Measurements from ENCODE around the gene SIGLEC11. TPM values are rescaled to one million over a fixed set of nuclear protein-coding genes. Genes with fewer than 3 reads are reported as not detected.

The SIGLEC11 gene
- total RNA-seq, 4 donors from 2014 or later, result 1.2 to 3.2 TPM; not detected in 2

- H3K27ac ChIP-seq, result no peak overlapping the region
- WGBS, 2 donors (ENCODE audit: low coverage in 1 of 2), result 99% methylated on average over 8 of the region's 8 CpGs; no CpG with 5 or more reads in 1 of the 2 donors
- H3K9me3 ChIP-seq, result no peaks in the 10 kb centered on the region
- in situ Hi-C loops (cut with MboI; ENCODE audit: low pct_ligation_motif_present in 1 of 4, low pct_unique_long_range_greater_than_20kb in 1 of 4, low sequenced_read_pairs in 3 of 4), result no loop called here
- peaks cover 5 to 16% (median 8%) of the 10 kb centered on the region in 4 donors for H3K4me1 ChIP-seq
- intact Hi-C loops (cut with DNase I; ENCODE audit: low total_unique reads), result no loop called here
- TF ChIP-seq, protein P1, sequence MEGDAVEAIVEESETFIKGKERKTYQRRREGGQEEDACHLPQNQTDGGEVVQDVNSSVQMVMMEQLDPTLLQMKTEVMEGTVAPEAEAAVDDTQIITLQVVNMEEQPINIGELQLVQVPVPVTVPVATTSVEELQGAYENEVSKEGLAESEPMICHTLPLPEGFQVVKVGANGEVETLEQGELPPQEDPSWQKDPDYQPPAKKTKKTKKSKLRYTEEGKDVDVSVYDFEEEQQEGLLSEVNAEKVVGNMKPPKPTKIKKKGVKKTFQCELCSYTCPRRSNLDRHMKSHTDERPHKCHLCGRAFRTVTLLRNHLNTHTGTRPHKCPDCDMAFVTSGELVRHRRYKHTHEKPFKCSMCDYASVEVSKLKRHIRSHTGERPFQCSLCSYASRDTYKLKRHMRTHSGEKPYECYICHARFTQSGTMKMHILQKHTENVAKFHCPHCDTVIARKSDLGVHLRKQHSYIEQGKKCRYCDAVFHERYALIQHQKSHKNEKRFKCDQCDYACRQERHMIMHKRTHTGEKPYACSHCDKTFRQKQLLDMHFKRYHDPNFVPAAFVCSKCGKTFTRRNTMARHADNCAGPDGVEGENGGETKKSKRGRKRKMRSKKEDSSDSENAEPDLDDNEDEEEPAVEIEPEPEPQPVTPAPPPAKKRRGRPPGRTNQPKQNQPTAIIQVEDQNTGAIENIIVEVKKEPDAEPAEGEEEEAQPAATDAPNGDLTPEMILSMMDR (IDR thresholded peaks at IDR 0.05), result no peak
- H3K4me3 ChIP-seq, result no peak overlapping the region
- H3K36me3 ChIP-seq, result peaks cover 0 to 57% (median 23%) of the 10 kb centered on the region in 4 donors
- no peaks in the 10 kb centered on the region for H3K27me3 ChIP-seq
- DNase-seq, result no peak
These were observed 40.8 kb upstream of the SIGLEC11 start for GRCh38 chr19:50001775-50002174.

- Histone ChIP-seq H3K9me3 (no peaks in the 10 kb centered on the region), H3K4me3 (no peak overlapping the region), H3K27me3 (no peaks in the 10 kb centered on the region), H3K36me3 (peaks cover 0 to 57% (median 21%) of the 10 kb centered on the region in 4 donors), H3K4me1 (peaks cover 5 to 16% (median 8%) of the 10 kb centered on the region in 4 donors), H3K27ac (no peak overlapping the region)
- TF ChIP-seq, protein P1 (IDR thresholded peaks at IDR 0.05), result no peak
- TF ChIP-seq POLR2AphosphoS5 (IDR thresholded peaks at IDR 0.05) (no peak), EP300 (IDR thresholded peaks at IDR 0.05; ENCODE audit: low read depth) (no peak), POLR2A (IDR thresholded peaks at IDR 0.05) (no peak)
- no peak for DNase-seq
- intact Hi-C loops (cut with DNase I; ENCODE audit: low total_unique reads), result no loop called here
- WGBS, 2 donors (ENCODE audit: low coverage in 1 of 2), result 83% methylated on average over 16 of the region's 16 CpGs; no CpG with 5 or more reads in 1 of the 2 donors
- in situ Hi-C loops (cut with MboI; ENCODE audit: low pct_ligation_motif_present in 1 of 4, low pct_unique_long_range_greater_than_20kb in 1 of 4, low sequenced_read_pairs in 3 of 4), result no loop called here
These were observed 40.0 kb upstream of the SIGLEC11 start for GRCh38 chr19:50000841-50001557.

DNA sequence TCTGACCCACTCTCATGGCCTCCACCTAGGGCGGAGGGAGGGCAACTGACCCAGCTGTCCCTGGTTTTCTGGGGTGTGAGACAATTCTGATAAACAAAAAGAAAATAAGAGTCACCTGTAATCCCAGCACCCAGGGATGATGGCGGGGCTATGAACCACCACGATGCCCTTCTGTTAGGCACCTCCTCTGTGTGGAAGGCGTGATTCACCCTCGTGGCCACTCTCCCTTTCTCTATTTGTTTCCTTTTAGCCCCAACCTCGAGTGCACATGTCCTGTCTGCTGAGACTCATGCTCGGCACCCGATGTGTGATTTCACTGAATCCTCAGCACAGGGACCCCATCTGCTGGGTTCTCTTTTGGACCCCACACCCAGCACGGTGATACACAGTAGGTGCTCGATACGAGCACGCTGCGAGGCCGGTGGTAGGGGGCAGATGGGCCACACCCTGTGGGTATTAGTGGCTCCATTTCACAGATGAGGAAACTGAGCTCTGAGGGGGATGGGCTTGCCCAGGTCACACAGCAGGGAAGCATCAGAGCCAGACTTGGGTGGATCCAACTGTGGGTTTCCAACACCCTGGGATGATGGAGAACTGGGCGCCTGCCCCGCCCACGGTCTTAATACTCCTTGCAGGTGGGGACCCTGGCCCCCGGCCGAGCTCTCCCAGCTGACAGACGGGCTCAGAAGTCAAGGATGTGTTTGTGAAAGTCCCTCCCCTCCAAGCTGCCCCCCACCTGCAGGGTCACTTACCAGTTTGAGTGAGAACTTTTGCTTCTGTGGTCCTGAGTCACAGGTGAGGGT lies 39.3 kb upstream of the SIGLEC11 start:
- 92% methylated on average over 20 of the region's 20 CpGs; no CpG with 5 or more reads in 1 of the 2 donors for WGBS, 2 donors (ENCODE audit: low coverage in 1 of 2)
- TF ChIP-seq POLR2A (IDR thresholded peaks at IDR 0.05) (no peak), POLR2AphosphoS5 (IDR thresholded peaks at IDR 0.05) (no peak), EP300 (IDR thresholded peaks at IDR 0.05; ENCODE audit: low read depth) (no peak)
- TF ChIP-seq, protein P1 (IDR thresholded peaks at IDR 0.05), result no peak
- Histone ChIP-seq H3K27me3 (no peaks in the 10 kb centered on the region), H3K4me3 (no peak overlapping the region), H3K4me1 (peaks cover 5 to 16% (median 8%) of the 10 kb centered on the region in 4 donors), H3K27ac (no peak overlapping the region), H3K36me3 (peaks cover 0 to 53% (median 22%) of the 10 kb centered on the region in 4 donors), H3K9me3 (no peaks in the 10 kb centered on the region)
- intact Hi-C loops (cut with DNase I; ENCODE audit: low total_unique reads), result no loop called here
- in situ Hi-C loops (cut with MboI; ENCODE audit: low pct_ligation_motif_present in 1 of 4, low pct_unique_long_range_greater_than_20kb in 1 of 4, low sequenced_read_pairs in 3 of 4), result no loop called here
- DNase-seq, result no peak

- 50 to 67% methylated on average over 1 to 6 of the region's 6 CpGs for WGBS, 2 donors (ENCODE audit: low coverage in 1 of 2)
- Histone ChIP-seq H3K27me3 (no peaks in the 10 kb centered on the region), H3K36me3 (peaks cover 0 to 54% (median 23%) of the 10 kb centered on the region in 4 donors), H3K4me3 (no peak overlapping the region), H3K4me1 (peaks cover 4 to 9% (median 7%) of the 10 kb centered on the region in 4 donors), H3K9me3 (no peaks in the 10 kb centered on the region), H3K27ac (no peak overlapping the region)
- TF ChIP-seq POLR2A (IDR thresholded peaks at IDR 0.05), result no peak
- TF ChIP-seq EP300 (IDR thresholded peaks at IDR 0.05; ENCODE audit: low read depth), result no peak
- TF ChIP-seq, protein P1 (IDR thresholded peaks at IDR 0.05), result no peak
- no peak for DNase-seq
- in situ Hi-C loops (cut with MboI; ENCODE audit: low pct_ligation_motif_present in 1 of 4, low pct_unique_long_range_greater_than_20kb in 1 of 4, low sequenced_read_pairs in 3 of 4), result no loop called here
- intact Hi-C loops (cut with DNase I; ENCODE audit: low total_unique reads), result no loop called here
These were observed 38.5 kb upstream of the SIGLEC11 start for GRCh38 chr19:49999371-50000010.
